ENCODE data around the gene FBN1. TPM values are rescaled to one million over a fixed set of nuclear protein-coding genes. Genes with fewer than 3 reads are reported as not detected.

FBN1 gene
- total and polyA plus RNA-seq, 2 donors (not counting 3 experiments of a cell fraction or from before 2014, with no cell fraction given): 107 to 111 TPM

DNA sequence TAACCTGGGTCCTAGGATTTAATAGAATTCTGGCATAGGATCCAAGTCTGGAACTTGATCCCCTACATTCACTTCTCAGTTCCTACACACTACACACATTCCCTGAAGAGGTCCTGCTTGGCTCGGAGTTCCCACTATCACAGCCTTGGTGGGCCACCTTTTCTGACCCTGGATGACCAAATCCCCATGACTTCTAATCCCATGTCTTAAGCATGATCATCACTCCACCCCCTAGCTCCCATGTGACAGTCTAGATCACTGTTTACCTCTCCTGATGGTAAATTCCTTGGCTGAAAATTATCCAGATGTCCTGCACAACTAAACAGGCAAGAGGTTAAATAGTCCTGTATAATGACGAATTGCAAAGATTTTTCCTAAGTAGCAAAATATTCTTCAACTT is 274.0 kb downstream of the FBN1 start:
- Histone ChIP-seq H3K9me3 (replicated peaks; ENCODE audit: control insufficient read depth, insufficient read depth, low read length) (no peaks in the 10 kb centered on the region), H3K79me2 (ENCODE audit: control insufficient read depth, insufficient read depth, low read length) (no peaks in the 10 kb centered on the region), H2AFZ (ENCODE audit: low read depth, low read length) (no peak overlapping the region), H3K9ac (replicated peaks; ENCODE audit: extremely low read depth, insufficient read depth, low read length) (no peak overlapping the region), H4K20me1 (replicated peaks; ENCODE audit: control insufficient read depth, extremely low read depth, insufficient read depth, low read length) (no peaks in the 10 kb centered on the region), H3K27me3 (ENCODE audit: control insufficient read depth in 2 of 2, insufficient read depth in 2 of 2, low read length in 2 of 2) (no peaks in the 10 kb centered on the region), H3K9me1 (replicated peaks; ENCODE audit: control insufficient read depth, extremely low read depth, insufficient read depth, low read length) (no peaks in the 10 kb centered on the region), H3K4me2 (ENCODE audit: insufficient read depth, low read length) (no peak overlapping the region), H3K4me3 (replicated peaks in 1 of 3; ENCODE audit: insufficient read depth in 1 of 3, low read depth in 1 of 3, low read length in 3 of 3) (no peak overlapping the region), H3K36me3 (ENCODE audit: control insufficient read depth in 2 of 2, extremely low read depth in 1 of 2, insufficient read depth in 2 of 2, low read length in 2 of 2) (no peaks in the 10 kb centered on the region), H3K4me1 (ENCODE audit: control insufficient read depth, extremely low read depth, insufficient read depth, low read length) (peaks cover 10% of the 10 kb centered on the region), H3K27ac (ENCODE audit: insufficient read depth, low read depth, low read length) (no peak overlapping the region)
- ChIA-PET POLR2A (interaction anchor here (0.6 kb wide), 1 partner anchor 464 kb away, joined by 3 read pairs; no protein-coding TSS in a partner anchor), CTCF (interaction anchor here (1.0 to 1.2 kb wide), 2 partner anchors 9 to 12 kb away, joined by 4 to 5 read pairs; no protein-coding TSS in a partner anchor)
- no peak for FAIRE-seq
- BruUV-seq (replicated peaks): no TSS peak
- no peak for TF ChIP-seq MAX (IDR thresholded peaks at IDR 0.05; ENCODE audit: insufficient read depth, insufficient read length)
- TF ChIP-seq FOS (IDR thresholded peaks at IDR 0.05; ENCODE audit: borderline replicate concordance, insufficient read depth, low read length): no peak
- no peak for TF ChIP-seq JUN (IDR thresholded peaks at IDR 0.05; ENCODE audit: borderline replicate concordance, insufficient read depth, insufficient read length, low read depth)
- TF ChIP-seq, protein P1, sequence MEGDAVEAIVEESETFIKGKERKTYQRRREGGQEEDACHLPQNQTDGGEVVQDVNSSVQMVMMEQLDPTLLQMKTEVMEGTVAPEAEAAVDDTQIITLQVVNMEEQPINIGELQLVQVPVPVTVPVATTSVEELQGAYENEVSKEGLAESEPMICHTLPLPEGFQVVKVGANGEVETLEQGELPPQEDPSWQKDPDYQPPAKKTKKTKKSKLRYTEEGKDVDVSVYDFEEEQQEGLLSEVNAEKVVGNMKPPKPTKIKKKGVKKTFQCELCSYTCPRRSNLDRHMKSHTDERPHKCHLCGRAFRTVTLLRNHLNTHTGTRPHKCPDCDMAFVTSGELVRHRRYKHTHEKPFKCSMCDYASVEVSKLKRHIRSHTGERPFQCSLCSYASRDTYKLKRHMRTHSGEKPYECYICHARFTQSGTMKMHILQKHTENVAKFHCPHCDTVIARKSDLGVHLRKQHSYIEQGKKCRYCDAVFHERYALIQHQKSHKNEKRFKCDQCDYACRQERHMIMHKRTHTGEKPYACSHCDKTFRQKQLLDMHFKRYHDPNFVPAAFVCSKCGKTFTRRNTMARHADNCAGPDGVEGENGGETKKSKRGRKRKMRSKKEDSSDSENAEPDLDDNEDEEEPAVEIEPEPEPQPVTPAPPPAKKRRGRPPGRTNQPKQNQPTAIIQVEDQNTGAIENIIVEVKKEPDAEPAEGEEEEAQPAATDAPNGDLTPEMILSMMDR (IDR thresholded peaks at IDR 0.05; ENCODE audit: extremely low read depth in 1 of 2, insufficient read depth in 1 of 2, low read depth in 1 of 2, low read length in 2 of 2): no peak
- no peak for TF ChIP-seq POLR2AphosphoS5 (IDR thresholded peaks at IDR 0.05; ENCODE audit: insufficient read depth, low read depth, low read length)
- TF ChIP-seq GATA2 (IDR thresholded peaks at IDR 0.05; ENCODE audit: insufficient read depth, insufficient read length, low read depth, low read length): no peak
- TF ChIP-seq POLR2A (IDR thresholded peaks at IDR 0.05; ENCODE audit: low read depth, low read length): no peak
- no peak for TF ChIP-seq EZH2 (IDR thresholded peaks at IDR 0.05; ENCODE audit: borderline replicate concordance, low read depth, low read length, severe bottlenecking)
- no peak for TF ChIP-seq MYC (IDR thresholded peaks at IDR 0.05; ENCODE audit: low read depth, low read length)
- DNase-seq (ENCODE audit: low read depth, low spot score): no peak
- intact Hi-C loops (cut with micrococcal nuclease): no loop called here
- dilution Hi-C loops (cut with MboI; ENCODE audit: extremely low pct_ligation_motif_present, low sequenced_read_pairs): no loop called here

All from endothelial cell of umbilical vein (primary cell).